ENCODE measurements around the gene CREBBP.

DNA sequence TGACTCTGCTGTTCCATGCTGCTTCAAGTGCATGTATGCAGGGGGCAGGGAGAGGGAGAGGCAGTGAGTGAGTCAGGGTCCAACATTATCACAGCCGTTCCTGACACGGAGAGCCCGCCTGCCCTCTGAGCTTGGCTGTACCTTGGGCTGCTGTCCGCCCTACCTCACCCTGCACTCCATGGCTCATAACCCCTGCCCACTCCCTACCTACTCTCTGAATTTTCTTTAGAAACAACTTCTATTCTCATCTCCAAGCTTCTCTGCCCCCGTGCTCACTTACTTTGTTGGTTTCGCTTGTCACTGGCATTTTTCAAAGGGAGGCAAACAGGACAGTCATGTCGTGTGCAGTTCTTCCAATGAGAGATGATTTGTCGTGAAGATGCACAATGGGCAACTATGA is 88.8 kb downstream of the CREBBP start:
- TF ChIP-seq, protein P1, sequence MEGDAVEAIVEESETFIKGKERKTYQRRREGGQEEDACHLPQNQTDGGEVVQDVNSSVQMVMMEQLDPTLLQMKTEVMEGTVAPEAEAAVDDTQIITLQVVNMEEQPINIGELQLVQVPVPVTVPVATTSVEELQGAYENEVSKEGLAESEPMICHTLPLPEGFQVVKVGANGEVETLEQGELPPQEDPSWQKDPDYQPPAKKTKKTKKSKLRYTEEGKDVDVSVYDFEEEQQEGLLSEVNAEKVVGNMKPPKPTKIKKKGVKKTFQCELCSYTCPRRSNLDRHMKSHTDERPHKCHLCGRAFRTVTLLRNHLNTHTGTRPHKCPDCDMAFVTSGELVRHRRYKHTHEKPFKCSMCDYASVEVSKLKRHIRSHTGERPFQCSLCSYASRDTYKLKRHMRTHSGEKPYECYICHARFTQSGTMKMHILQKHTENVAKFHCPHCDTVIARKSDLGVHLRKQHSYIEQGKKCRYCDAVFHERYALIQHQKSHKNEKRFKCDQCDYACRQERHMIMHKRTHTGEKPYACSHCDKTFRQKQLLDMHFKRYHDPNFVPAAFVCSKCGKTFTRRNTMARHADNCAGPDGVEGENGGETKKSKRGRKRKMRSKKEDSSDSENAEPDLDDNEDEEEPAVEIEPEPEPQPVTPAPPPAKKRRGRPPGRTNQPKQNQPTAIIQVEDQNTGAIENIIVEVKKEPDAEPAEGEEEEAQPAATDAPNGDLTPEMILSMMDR (IDR thresholded peaks at IDR 0.05) = no peak
- no peak for TF ChIP-seq ZFX (IDR thresholded peaks at IDR 0.05; ENCODE audit: borderline replicate concordance)
